Endothelial cell (in vitro differentiated cells): ENCODE data around the gene DENND1A. TPM values are rescaled to one million over a fixed set of nuclear protein-coding genes. Genes with fewer than 3 reads are reported as not detected.

Source experiments
- DNase-seq: peaks from one replicate; pipeline ENCODE4 v3.0.0; 2021; ENCODE audit warnings: low spot score
- H3K27ac Mint-ChIP-seq: one replicate; pipeline ENCODE4 v1.8.0; 2021; ENCODE audit warnings: mixed read lengths, inconsistent platforms; ENCODE audit not compliant: unreplicated experiment
- H3K27me3 Mint-ChIP-seq: one replicate; pipeline ENCODE4 v1.8.0; 2021; ENCODE audit warnings: mild to moderate bottlenecking, moderate library complexity, mixed read lengths, inconsistent platforms; ENCODE audit not compliant: unreplicated experiment
- H3K36me3 Mint-ChIP-seq: one replicate; pipeline ENCODE4 v1.8.0; 2021; ENCODE audit warnings: mild to moderate bottlenecking, low read depth, mixed read lengths, inconsistent platforms; ENCODE audit not compliant: unreplicated experiment
- H3K4me1 Mint-ChIP-seq: one replicate; pipeline ENCODE4 v1.8.0; 2021; ENCODE audit warnings: mild to moderate bottlenecking, mixed read lengths, inconsistent platforms; ENCODE audit not compliant: unreplicated experiment
- H3K4me3 Mint-ChIP-seq: one replicate; pipeline ENCODE4 v1.8.0; 2021; ENCODE audit warnings: mild to moderate bottlenecking, mixed read lengths, inconsistent platforms; ENCODE audit not compliant: unreplicated experiment
- H3K9me3 Mint-ChIP-seq: one replicate; pipeline ENCODE4 v1.8.0; 2021; ENCODE audit warnings: mixed read lengths, inconsistent platforms; ENCODE audit not compliant: unreplicated experiment
- CTCF ChIP-seq: fragments of 200-600 bp; sonication (generic); IDR thresholded peaks from one replicate; pipeline ENCODE4 v1.5.0; 2021; ENCODE audit warnings: antibody characterized with exemption; ENCODE audit not compliant: unreplicated experiment
- total RNA-seq: library from RNA; stranded (reverse); fragmentation: NEBNext Ultra II Directional; extraction: Animal tissue kit (Norgen Biotek cat#: 25700); gene quantifications from one replicate; pipeline ENCODE4 v1.2.1, GENCODE V29; 2021; ENCODE audit not compliant: unreplicated experiment

Gene DENND1A
- total RNA-seq, 1 donor from 2014 or later, result 14.1 TPM

GRCh38 chr9:123376218-123377071, 553.5 kb downstream of the DENND1A start:
- H3K27me3 Mint-ChIP-seq, result peaks cover 17% of the 10 kb centered on the region
- no peak overlapping the region for H3K27ac Mint-ChIP-seq
- TF ChIP-seq CTCF, result no peak
- peaks cover 8% of the 10 kb centered on the region for H3K4me1 Mint-ChIP-seq
- no peaks in the 10 kb centered on the region for H3K36me3 Mint-ChIP-seq
- no peaks in the 10 kb centered on the region for H3K9me3 Mint-ChIP-seq
- no peak for DNase-seq
- no peak overlapping the region for H3K4me3 Mint-ChIP-seq

GRCh38 chr9:123375469-123376132, 554.3 kb downstream of the DENND1A start:
- TF ChIP-seq CTCF, result no peak
- Mint-ChIP-seq H3K9me3 (no peaks in the 10 kb centered on the region), H3K27me3 (peaks cover 19% of the 10 kb centered on the region), H3K4me3 (no peak overlapping the region), H3K36me3 (no peaks in the 10 kb centered on the region), H3K27ac (no peak overlapping the region), H3K4me1 (peaks cover 8% of the 10 kb centered on the region)
- DNase-seq, result no peak

GRCh38 chr9:123373946-123374345, 556.0 kb downstream of the DENND1A start:
- H3K27me3 Mint-ChIP-seq, result peaks cover 25% of the 10 kb centered on the region
- no peak overlapping the region for H3K27ac Mint-ChIP-seq
- DNase-seq, result no peak
- H3K4me3 Mint-ChIP-seq, result peak overlapping the region; percentile 56
- H3K36me3 Mint-ChIP-seq, result no peaks in the 10 kb centered on the region
- H3K9me3 Mint-ChIP-seq, result no peaks in the 10 kb centered on the region
- H3K4me1 Mint-ChIP-seq, result peaks cover 8% of the 10 kb centered on the region
- TF ChIP-seq CTCF, result no peak

GRCh38 chr9:123373447-123373923, 556.4 kb downstream of the DENND1A start:
- H3K36me3 Mint-ChIP-seq, result no peaks in the 10 kb centered on the region
- no peaks in the 10 kb centered on the region for H3K9me3 Mint-ChIP-seq
- H3K27me3 Mint-ChIP-seq, result peaks cover 25% of the 10 kb centered on the region
- no peak overlapping the region for H3K4me3 Mint-ChIP-seq
- H3K27ac Mint-ChIP-seq, result no peak overlapping the region
- no peak for TF ChIP-seq CTCF
- peaks cover 8% of the 10 kb centered on the region for H3K4me1 Mint-ChIP-seq
- DNase-seq, result no peak
